ENCODE data around the gene SYTL4.
"Not testable (repeated sequence)": the region's sequence is repeated elsewhere in the genome, so short reads cannot be mapped to it uniquely, and the experiment has no call there.

The SYTL4 gene

DNA sequence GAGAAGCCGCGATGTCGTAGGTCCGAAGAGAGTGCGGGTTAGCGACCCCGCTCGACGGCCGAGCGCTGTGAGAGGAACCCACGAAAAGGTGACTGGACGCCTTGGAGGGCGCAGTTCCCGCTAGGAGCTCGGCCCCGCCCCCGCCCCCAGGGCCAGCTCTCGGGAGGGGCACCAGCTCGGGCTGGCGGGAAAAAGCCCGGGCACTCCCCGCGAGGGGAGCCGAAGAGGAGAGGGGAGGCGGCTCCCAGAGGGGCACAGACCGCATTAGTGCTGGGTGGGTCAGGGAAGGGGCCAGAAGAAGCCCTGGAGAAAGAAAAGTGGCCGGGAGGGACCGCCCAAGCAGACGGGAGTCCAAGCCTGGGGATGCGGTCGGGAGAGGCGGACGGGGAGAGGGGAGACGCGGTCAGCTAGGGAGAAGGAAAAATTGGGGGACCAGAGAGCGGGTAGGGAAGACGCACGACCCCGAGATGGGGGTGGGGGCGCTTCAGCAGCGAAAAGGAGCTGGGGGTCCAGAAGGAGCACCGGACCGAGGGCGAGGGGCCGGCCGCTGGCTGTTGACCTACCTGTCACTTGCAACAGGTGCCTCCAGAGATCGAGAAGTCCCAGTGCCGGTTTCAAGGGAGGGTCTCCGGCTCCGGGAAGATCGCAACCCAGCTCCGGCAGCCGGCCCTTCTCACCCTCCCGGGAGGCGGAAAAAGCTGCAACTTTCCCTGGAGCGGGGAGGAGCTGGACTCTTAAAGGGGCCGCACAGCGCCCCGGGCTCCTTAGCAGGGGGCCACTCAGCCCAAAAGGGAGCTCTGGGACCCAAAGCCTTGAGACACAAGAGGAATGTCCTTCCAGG is at the start of gene SYTL4:
SYTL4 (minus strand) TSS at position 681 of the 841 bp plus-strand sequence. CDS start 30,084 bp downstream, outside the sequence.
- peak within 1 kb of the TSS in 1 of 2 donors; percentile 50 for H3K4me3 Mint-ChIP-seq
- no peaks in the 10 kb centered on the region for H3K9me3 Mint-ChIP-seq
- H3K27me3 Mint-ChIP-seq: peaks cover 68% of the 10 kb centered on the region
- H3K27ac Mint-ChIP-seq: no peak within 1 kb of the TSS
- ATAC-seq: no peak
- peaks cover 8% of the 10 kb centered on the region for H3K4me1 Mint-ChIP-seq
- DNase-seq: no peak

DNA sequence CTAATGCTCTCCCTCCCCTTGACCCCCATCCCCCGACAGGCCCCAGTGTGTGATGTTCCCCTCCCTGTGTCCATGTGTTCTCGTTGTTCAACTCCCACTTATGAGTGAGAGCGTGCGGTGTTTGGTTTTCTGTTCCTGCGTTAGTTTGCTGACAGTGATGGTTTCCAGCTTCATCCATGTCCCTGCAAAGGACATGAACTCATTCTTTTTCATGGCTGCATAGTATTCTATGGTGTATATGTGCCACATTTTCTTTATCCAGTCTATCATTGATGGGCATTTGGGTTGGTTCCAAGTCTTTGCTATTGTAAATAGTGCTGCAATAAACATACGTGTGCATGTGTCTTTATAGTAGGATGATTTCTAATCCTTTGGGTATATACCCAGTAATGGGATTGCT is 37.5 kb upstream of the SYTL4 start:
- H3K27ac Mint-ChIP-seq, H3K4me3 Mint-ChIP-seq, DNase-seq, ATAC-seq, H3K9me3 Mint-ChIP-seq, H3K4me1 Mint-ChIP-seq: not testable (repeated sequence)
- peaks cover 22% of the 10 kb centered on the region for H3K27me3 Mint-ChIP-seq

DNA sequence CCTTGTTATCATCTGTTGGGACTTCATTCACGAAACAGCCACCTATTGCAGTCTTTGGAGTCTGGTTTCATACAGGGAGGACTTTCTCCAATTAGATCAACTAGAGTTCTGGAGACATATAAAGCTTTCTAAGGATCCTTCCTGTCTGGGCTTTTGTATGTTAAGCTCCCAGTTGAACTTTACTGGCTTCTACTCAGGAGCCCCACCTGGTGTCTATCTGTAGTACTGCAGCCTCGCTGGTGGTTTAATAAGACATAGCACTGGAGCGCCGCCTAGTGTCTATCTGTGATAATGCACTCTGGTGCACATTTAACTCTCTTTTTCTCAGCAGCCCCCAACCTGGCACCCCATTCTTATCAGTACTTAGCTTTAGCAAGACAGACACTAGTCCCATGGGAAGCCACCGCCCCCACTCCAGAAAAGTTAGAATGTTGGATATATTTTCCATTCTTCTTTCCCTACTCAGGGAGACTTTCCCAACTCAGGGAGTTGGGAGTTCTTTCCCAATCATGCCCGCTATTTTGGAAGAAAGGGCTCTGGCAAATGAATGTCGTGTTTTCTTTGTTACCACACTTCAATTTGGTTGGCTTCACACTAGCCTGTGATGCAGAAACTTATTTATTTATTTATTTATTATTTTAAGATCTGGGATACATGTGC is 36.9 kb upstream of the SYTL4 start:
- no peak overlapping the region for H3K27ac Mint-ChIP-seq
- peaks cover 19% of the 10 kb centered on the region for H3K27me3 Mint-ChIP-seq
- no peaks in the 10 kb centered on the region for H3K4me1 Mint-ChIP-seq
- DNase-seq (peak; percentile 71 to 72), ATAC-seq (no peak)
- no peaks in the 10 kb centered on the region for H3K9me3 Mint-ChIP-seq
- H3K4me3 Mint-ChIP-seq: no peak overlapping the region

DNA sequence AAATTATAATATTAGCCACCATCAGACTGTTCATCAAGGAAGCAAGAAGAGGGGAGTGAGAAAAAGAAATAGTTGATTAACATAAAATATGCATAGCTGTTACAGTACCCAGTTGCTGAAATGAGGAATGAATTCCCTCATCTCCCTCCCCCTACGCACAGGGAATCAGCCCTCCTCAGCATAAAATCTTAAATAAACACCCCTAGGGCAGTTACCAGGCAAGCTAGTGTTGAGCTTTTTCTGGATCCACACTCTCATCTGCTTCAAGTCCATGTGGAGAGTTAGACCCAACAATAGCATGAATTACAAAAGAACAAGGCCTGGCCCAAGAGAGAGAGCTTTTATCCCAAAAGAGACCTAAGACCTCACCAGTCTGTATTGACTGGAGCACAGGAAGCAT is 19.0 kb upstream of the SYTL4 start:
- no peak overlapping the region for H3K27ac Mint-ChIP-seq
- peaks cover 31% of the 10 kb centered on the region for H3K27me3 Mint-ChIP-seq
- no peak overlapping the region for H3K4me3 Mint-ChIP-seq
- H3K4me1 Mint-ChIP-seq: no peaks in the 10 kb centered on the region
- no peak for DNase-seq
- no peaks in the 10 kb centered on the region for H3K9me3 Mint-ChIP-seq
- no peak for ATAC-seq

DNA sequence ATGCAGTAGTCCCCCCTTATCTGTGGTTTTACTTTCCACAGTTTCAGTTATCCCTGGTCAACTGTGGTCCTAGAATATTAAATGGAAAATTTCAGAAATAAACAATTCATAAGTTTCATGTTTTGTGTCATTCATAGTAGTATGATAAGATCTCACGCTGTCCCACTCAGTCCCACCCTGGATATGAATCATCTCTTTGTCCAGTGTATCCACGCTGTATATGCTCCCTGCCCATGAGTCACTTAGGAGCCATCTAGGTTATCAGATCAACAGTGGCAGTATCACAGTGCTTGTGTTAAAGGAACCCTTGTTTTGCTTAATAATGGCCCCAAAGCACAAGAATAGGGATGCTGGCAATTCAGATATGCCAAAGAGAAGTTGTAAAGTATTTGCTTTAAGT is 16.2 kb upstream of the SYTL4 start:
- H3K4me1 Mint-ChIP-seq: no peaks in the 10 kb centered on the region
- H3K27ac Mint-ChIP-seq: no peak overlapping the region

DNA sequence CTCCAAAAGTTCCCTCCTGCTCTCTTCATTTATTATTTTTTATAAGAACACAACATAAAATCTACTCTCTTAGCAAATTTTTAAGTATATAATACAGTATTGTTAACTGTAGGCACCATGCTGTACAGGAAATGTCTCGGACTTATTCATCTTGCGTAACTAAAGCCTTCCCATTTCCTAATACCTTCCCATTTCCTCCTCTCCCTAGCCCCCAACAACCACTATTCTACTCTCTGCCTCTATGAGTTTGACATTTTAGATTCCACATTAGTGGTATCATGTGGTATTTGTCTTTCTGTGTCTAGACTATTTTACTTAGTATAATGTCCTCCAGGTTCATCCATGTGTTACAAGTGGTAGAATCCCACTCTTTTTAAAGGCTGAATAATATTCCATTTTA is 15.8 kb upstream of the SYTL4 start:
- Mint-ChIP-seq H3K9me3 (no peaks in the 10 kb centered on the region), H3K4me1 (no peaks in the 10 kb centered on the region), H3K27me3 (peaks cover 36% of the 10 kb centered on the region), H3K27ac (no peak overlapping the region), H3K4me3 (no peak overlapping the region)
- ATAC-seq: no peak
- no peak for DNase-seq

More for the DNA sequence above, 16.2 kb upstream of the SYTL4 start:
- ATAC-seq (no peak), DNase-seq (no peak)
- Mint-ChIP-seq H3K27me3 (peaks cover 36% of the 10 kb centered on the region), H3K4me3 (no peak overlapping the region), H3K9me3 (no peaks in the 10 kb centered on the region)

DNA sequence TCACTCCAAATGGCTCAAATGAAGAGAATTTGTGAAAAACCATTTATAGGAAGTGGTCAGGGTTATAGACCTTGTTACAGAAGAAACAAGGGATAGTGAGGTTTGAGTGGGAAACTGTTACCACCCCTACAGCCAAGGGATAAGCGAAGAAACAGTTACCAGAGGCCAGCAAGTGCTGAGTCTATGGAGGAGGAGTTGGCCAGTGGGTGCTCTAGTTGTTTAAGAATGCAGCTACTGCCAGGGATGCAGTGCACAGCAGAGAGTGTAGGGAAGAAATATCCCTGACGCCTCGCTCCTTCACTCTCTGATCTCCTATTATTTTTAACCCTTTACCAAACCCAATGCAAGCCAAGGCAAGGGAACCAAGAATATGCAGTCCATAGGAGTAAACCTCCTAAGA is 15.2 kb upstream of the SYTL4 start:
- Mint-ChIP-seq H3K27ac (no peak overlapping the region), H3K4me1 (no peaks in the 10 kb centered on the region), H3K27me3 (peaks cover 36% of the 10 kb centered on the region), H3K4me3 (no peak overlapping the region), H3K9me3 (no peaks in the 10 kb centered on the region)
- ATAC-seq (no peak), DNase-seq (no peak)

DNA sequence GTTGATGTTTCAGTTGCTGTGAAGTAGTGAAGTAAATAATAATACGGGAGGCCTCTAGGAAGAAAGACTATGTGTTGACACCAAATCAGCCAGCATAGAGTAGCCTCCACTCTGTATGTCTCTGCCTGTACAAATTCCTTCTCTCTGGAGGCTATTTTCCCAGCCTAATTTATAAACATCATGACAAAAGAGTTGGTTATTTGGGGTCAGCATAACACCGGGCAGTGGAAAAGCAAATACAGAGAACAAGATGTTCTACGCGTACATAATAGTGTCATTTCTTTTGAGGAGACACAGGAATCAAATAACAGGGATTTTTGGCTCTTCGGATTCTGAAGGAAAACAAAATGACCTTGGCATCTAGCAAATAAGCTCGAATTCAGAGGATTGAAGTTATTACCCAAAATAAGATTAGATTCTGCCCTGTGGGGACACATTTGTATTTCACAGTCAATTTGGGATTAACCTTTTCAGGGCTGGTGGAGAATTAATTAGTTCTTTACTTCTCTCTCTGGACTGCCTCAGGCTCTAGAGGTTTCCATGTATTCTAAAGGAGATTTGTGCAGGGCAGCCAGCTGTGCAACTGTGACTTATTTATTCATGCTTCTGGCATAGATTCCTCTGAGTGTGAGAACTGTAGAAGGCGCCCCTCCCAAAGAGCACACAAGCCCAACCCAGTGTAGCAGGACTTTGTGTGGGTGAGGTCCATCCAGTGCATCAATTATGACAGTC is 14.1 kb upstream of the SYTL4 start:
- Mint-ChIP-seq H3K9me3 (no peaks in the 10 kb centered on the region), H3K27ac (no peak overlapping the region), H3K27me3 (peaks cover 26% of the 10 kb centered on the region), H3K4me3 (no peak overlapping the region), H3K4me1 (no peaks in the 10 kb centered on the region)
- no peak for DNase-seq
- no peak for ATAC-seq

DNA sequence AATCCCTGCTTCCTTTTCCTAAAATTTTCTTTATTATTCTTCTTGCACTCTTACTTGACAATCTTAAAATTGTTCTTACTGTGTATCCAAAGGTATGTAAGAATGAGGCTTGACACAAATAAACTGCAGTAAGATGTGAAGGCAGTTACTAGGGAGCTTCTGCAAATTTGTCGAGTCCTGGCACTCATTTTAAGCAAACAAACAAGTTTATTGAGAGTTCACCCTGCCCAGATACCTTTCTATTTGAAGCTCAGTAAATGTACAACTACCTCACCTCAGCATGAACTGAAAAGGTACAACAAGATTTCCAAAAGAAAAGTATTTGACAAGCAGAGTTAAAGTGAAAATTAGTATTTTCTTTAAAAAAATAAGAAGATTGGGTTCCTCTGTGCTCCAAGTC is 13.3 kb upstream of the SYTL4 start:
- no peaks in the 10 kb centered on the region for H3K9me3 Mint-ChIP-seq
- H3K27ac Mint-ChIP-seq: no peak overlapping the region
- peaks cover 19% of the 10 kb centered on the region for H3K27me3 Mint-ChIP-seq
- no peak for ATAC-seq
- H3K4me3 Mint-ChIP-seq: no peak overlapping the region
- DNase-seq: no peak
- H3K4me1 Mint-ChIP-seq: no peaks in the 10 kb centered on the region

DNA sequence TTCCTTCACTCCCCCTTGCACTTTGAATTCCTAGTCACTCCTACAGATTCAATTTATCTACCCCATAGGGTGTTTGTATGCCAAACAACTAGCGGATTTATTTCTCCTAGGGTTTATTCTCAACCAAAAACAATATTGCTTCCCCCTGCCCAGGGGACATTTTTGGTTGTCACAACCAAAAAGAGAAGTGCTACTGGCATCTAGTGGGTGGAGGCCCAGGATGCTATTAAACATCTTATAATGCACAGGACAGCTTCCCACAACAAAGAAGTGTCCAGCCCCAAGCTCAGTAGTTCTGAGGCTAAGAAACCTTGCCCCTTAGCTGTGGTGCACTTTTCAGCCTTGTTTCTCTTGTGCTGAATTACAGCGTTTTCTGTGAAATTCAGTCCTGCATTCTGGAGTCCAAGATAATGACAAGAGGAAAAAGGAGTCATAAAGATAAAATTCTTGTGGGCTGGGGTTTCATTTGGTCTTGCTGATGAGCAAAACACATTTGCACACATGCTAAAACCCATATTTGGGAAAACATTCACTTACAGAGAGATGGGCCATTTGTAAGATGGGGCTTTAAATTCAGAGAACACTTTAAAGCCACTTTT is 11.2 kb upstream of the SYTL4 start:
- H3K27me3 Mint-ChIP-seq: peaks cover 28% of the 10 kb centered on the region

DNA sequence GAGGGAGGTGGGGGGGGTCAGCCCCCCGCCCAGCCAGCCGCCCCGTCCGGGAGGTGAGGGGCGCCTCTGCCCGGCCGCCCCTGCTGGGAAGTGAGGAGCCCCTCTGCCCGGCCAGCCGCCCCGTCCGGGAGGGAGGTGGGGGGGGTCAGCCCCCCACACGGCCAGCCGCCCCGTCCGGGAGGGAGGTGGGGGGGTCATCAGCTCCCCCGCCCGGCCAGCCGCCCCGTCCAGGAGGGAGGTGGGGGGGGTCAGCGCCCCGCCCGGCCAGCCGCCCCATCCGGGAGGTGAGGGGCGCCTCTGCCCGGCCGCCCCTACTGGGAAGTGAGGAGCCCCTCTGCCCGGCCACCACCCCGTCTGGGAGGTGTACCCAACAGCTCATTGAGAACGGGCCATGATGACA is 7.9 kb downstream of the SYTL4 start:
- ATAC-seq, H3K4me1 Mint-ChIP-seq, DNase-seq, H3K4me3 Mint-ChIP-seq, H3K9me3 Mint-ChIP-seq, H3K27ac Mint-ChIP-seq: not testable (repeated sequence)
- peaks cover 40% of the 10 kb centered on the region for H3K27me3 Mint-ChIP-seq

More for the DNA sequence above, 11.2 kb upstream of the SYTL4 start:
- DNase-seq (no peak), ATAC-seq (no peak)
- Mint-ChIP-seq H3K4me3 (no peak overlapping the region), H3K4me1 (no peaks in the 10 kb centered on the region), H3K9me3 (no peaks in the 10 kb centered on the region), H3K27ac (no peak overlapping the region)

DNA sequence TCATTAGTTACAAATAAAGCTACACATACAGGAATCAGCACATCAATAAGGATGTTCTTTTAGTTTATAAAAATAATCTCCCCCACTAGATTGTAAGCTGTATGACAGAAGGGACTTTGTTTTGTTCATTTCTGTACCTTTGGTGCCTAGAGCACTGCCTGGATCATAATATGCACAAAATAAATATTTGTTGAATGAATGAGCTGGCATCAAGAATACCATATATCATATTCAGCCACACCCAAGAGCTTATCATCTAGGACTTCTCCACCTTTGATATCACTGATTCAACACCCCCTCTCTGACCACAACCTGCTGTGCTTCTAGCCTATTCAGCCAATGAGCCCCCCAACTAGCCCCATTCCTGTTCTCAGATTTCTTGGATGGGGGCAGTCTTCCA is 10.6 kb downstream of the SYTL4 start:
- Mint-ChIP-seq H3K4me1 (no peaks in the 10 kb centered on the region), H3K9me3 (peaks cover 0 to 7% of the 10 kb centered on the region in 2 donors), H3K4me3 (no peak overlapping the region), H3K27ac (no peak overlapping the region), H3K27me3 (peaks cover 15% of the 10 kb centered on the region)
- ATAC-seq: no peak
- no peak for DNase-seq

DNA sequence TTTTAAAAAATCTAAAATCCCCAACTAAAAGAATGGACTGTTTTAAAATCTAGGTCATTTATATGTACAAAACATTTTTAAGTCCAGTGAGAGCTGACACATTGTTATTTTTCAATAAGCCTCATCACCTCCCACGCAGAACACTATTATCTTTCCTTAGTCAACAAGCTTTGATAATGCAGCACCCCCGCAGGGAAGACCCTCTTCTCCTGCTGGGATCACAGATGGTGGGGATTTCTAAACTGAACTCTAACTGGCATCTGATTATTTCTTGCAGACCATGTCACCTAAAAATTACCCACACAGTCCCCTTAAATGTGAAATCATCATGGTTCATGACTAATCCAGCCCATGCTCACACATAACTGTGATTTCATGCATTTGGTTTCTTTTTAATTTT is 11.6 kb downstream of the SYTL4 start:
- Mint-ChIP-seq H3K27ac (no peak overlapping the region), H3K4me3 (no peak overlapping the region), H3K9me3 (peaks cover 0 to 7% of the 10 kb centered on the region in 2 donors), H3K4me1 (no peaks in the 10 kb centered on the region), H3K27me3 (peaks cover 10% of the 10 kb centered on the region)
- DNase-seq: no peak
- no peak for ATAC-seq

DNA sequence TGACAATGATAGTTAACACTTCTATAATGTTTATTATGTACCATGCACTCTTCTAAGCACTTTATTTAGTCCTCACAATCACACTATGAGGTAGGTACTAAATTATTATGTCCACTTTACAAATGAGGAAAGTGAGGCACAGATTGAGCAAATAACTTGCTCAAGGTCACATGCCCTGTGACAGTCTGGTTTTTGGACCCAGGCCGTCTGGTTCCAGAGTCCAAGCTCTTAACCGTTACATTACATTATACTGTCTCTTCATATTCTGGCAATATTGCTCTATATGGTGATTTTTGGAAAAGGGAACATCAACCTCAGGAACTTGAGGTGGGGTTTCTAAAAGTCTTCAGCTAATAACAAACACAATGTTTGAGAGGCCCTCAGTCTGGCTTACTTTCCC is 12.8 kb downstream of the SYTL4 start:
- H3K4me3 Mint-ChIP-seq: no peak overlapping the region
- H3K27ac Mint-ChIP-seq: no peak overlapping the region
- DNase-seq (no peak), ATAC-seq (no peak)
- H3K4me1 Mint-ChIP-seq: no peaks in the 10 kb centered on the region
- H3K27me3 Mint-ChIP-seq: peaks cover 10% of the 10 kb centered on the region
- peaks cover 0 to 7% of the 10 kb centered on the region in 2 donors for H3K9me3 Mint-ChIP-seq

DNA sequence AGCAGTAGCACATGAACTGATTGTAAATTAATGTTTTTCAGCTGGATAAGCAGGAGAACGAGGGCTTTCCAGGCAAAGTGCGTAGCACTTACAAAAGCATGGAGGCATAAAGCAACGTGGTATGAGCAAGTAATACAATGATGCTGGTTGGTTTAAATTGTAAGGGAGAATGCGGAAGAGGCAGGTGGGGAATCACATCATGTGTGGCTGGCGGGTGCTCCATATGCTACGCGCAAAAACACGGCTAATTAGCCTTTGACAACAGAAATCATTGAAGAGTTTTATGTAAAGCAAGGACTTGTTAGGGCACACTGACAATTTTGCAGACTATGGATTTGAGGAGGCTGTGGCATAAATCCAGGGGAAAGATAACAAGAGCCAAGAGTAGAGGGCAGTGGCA is 14.6 kb downstream of the SYTL4 start:
- DNase-seq: no peak
- H3K4me3 Mint-ChIP-seq: no peak overlapping the region
- no peak overlapping the region for H3K27ac Mint-ChIP-seq
- peaks cover 0 to 3% of the 10 kb centered on the region in 2 donors for H3K9me3 Mint-ChIP-seq
- no peak for ATAC-seq
- H3K27me3 Mint-ChIP-seq: peaks cover 8% of the 10 kb centered on the region
- no peaks in the 10 kb centered on the region for H3K4me1 Mint-ChIP-seq
